Left ventricle myocardium inferior (tissue), 1 donor: ENCODE measurements around the gene R3HDM4. TPM values are rescaled to one million over a fixed set of nuclear protein-coding genes. Genes with fewer than 3 reads are reported as not detected.

ENCODE experiments used
- DNase-seq: peaks from one replicate; pipeline ENCODE4 v3.0.0-alpha.2; 2020
- H3K27ac ChIP-seq: fragments of 200-600 bp; replicated peaks from 2 replicates; pipeline ENCODE4 v1.8.0; 2021
- H3K27me3 ChIP-seq: fragments of 200-600 bp; 2 replicates; pipeline ENCODE4 v1.8.0; 2021; ENCODE audit warnings: low read depth
- H3K36me3 ChIP-seq: fragments of 200-600 bp; 2 replicates; pipeline ENCODE4 v1.8.0; 2021
- H3K4me1 ChIP-seq: fragments of 200-600 bp; 2 replicates; pipeline ENCODE4 v1.8.0; 2021
- H3K4me3 ChIP-seq: fragments of 200-600 bp; 2 replicates; pipeline ENCODE4 v1.8.0; 2021; ENCODE audit warnings: mild to moderate bottlenecking, moderate library complexity
- H3K9me3 ChIP-seq: fragments of 200-600 bp; replicated peaks from 2 replicates; pipeline ENCODE4 v1.8.0; 2021
- CTCF ChIP-seq: fragments of 200-600 bp; IDR thresholded peaks from 2 replicates; pipeline ENCODE4 v1.8.0; 2021; ENCODE audit warnings: antibody characterized with exemption, mild to moderate bottlenecking, borderline replicate concordance
- intact Hi-C: fragments of 100-400 bp; cut with micrococcal nuclease; formaldehyde crosslinking; loops from one replicate; pipeline ENCODE4 v1.11.0; 2022
- total RNA-seq: library from RNA; stranded (reverse); fragmentation: NEBNext Ultra II Directional; extraction: Animal tissue kit (Norgen Biotek cat#: 25700); gene quantifications from one replicate; pipeline ENCODE4 v1.2.1, GENCODE V29; 2021
- donor health status: DM: no; HTN: yes; CAD: no; lungs with severe emphysema.

Gene R3HDM4
- total RNA-seq, 1 donor from 2014 or later, result 21.6 TPM

GRCh38 chr19:924553-925086, 11.6 kb upstream of the R3HDM4 start:
- intact Hi-C loops, result loop anchor here (10.0 kb wide), 1 partner anchor 160 kb away; no protein-coding TSS in a partner anchor
- Histone ChIP-seq H3K27me3 (peaks cover 19% of the 10 kb centered on the region), H3K4me1 (peaks cover 67% of the 10 kb centered on the region), H3K4me3 (peak overlapping the region; percentile 91), H3K9me3 (no peaks in the 10 kb centered on the region), H3K27ac (peak overlapping the region; percentile 88), H3K36me3 (peaks cover 2% of the 10 kb centered on the region)
- no peak for TF ChIP-seq CTCF
- DNase-seq, result no peak

- no peak for TF ChIP-seq CTCF
- Histone ChIP-seq H3K36me3 (no peaks in the 10 kb centered on the region), H3K27ac (no peak overlapping the region), H3K4me3 (peak overlapping the region; percentile 43), H3K4me1 (peaks cover 61% of the 10 kb centered on the region), H3K27me3 (peaks cover 56% of the 10 kb centered on the region), H3K9me3 (no peaks in the 10 kb centered on the region)
- intact Hi-C loops, result loop anchor here (10.0 kb wide), 1 partner anchor 155 kb away; no protein-coding TSS in a partner anchor
- no peak for DNase-seq
Measured at GRCh38 chr19:920051-920864, 7.2 kb upstream of the R3HDM4 start.

- TF ChIP-seq CTCF, result no peak
- H3K27ac ChIP-seq, result no peak overlapping the region
- H3K27me3 ChIP-seq, result peaks cover 56% of the 10 kb centered on the region
- intact Hi-C loops, result loop anchor here (10.0 kb wide), 1 partner anchor 155 kb away; no protein-coding TSS in a partner anchor
- peak overlapping the region; percentile 43 for H3K4me3 ChIP-seq
- H3K36me3 ChIP-seq, result no peaks in the 10 kb centered on the region
- H3K4me1 ChIP-seq, result peaks cover 53% of the 10 kb centered on the region
- H3K9me3 ChIP-seq, result no peaks in the 10 kb centered on the region
- no peak for DNase-seq
Measured at GRCh38 chr19:919199-920050, 6.4 kb upstream of the R3HDM4 start.

- no peak for DNase-seq
- peaks cover 54% of the 10 kb centered on the region for H3K4me1 ChIP-seq
- H3K27ac ChIP-seq, result no peak overlapping the region
- H3K27me3 ChIP-seq, result peaks cover 56% of the 10 kb centered on the region
- no peaks in the 10 kb centered on the region for H3K36me3 ChIP-seq
- TF ChIP-seq CTCF, result no peak
- no peaks in the 10 kb centered on the region for H3K9me3 ChIP-seq
- intact Hi-C loops, result no loop called here
- peak overlapping the region; percentile 53 for H3K4me3 ChIP-seq
Measured at GRCh38 chr19:918481-919198, 5.6 kb upstream of the R3HDM4 start.

GRCh38 chr19:918152-918437, 5.1 kb upstream of the R3HDM4 start:
- intact Hi-C loops, result no loop called here
- no peak for TF ChIP-seq CTCF
- Histone ChIP-seq H3K9me3 (no peaks in the 10 kb centered on the region), H3K27me3 (peaks cover 56% of the 10 kb centered on the region), H3K4me1 (peaks cover 56% of the 10 kb centered on the region), H3K27ac (no peak overlapping the region), H3K36me3 (no peaks in the 10 kb centered on the region), H3K4me3 (peak overlapping the region; percentile 53)
- DNase-seq, result no peak
